GM23338 (cell line): ENCODE data around the gene BABAM1. TPM values are rescaled to one million over a fixed set of nuclear protein-coding genes. Genes with fewer than 3 reads are reported as not detected.

Experiments
- ATAC-seq: fragments of 200-7000 bp; cut with Tn5 transposase; 3 replicates; pipeline ENCODE4 v1.9.1; 2020
- DNase-seq: peaks from one replicate; pipeline ENCODE4 v3.0.0-alpha.2; 2015; ENCODE audit warnings: low spot score
- H2AFZ ChIP-seq: fragments of 200-600 bp; sonication (generic); 2 replicates; pipeline ENCODE4 v1.8.0; 2016; ENCODE audit warnings: antibody characterized with exemption, mild to moderate bottlenecking, moderate library complexity
- H3F3A ChIP-seq: fragments of 200-600 bp; sonication (generic); replicated peaks from 2 replicates; pipeline ENCODE4 v1.8.0; 2017; ENCODE audit warnings: antibody characterized with exemption, mixed run types, low read depth
- H3K27ac ChIP-seq: fragments of 200-600 bp; sonication (generic); 2 replicates; pipeline ENCODE4 v1.6.1; 2016; ENCODE audit warnings: low read depth
- H3K27me3 ChIP-seq: fragments of 200-600 bp; sonication (generic); 2 replicates; pipeline ENCODE4 v1.8.0; 2016; ENCODE audit warnings: mild to moderate bottlenecking, mixed run types, moderate library complexity; ENCODE audit not compliant: insufficient read depth
- H3K36me3 ChIP-seq: fragments of 200-600 bp; sonication (generic); 2 replicates; pipeline ENCODE4 v1.8.0; 2016; ENCODE audit warnings: mild to moderate bottlenecking; ENCODE audit not compliant: insufficient read depth
- H3K4me1 ChIP-seq: fragments of 200-600 bp; sonication (generic); 2 replicates; pipeline ENCODE4 v1.8.0; 2016; ENCODE audit warnings: mild to moderate bottlenecking, moderate library complexity; ENCODE audit not compliant: insufficient read depth
- H3K4me2 ChIP-seq: fragments of 200-600 bp; sonication (generic); 2 replicates; pipeline ENCODE4 v1.7.1; 2017; ENCODE audit warnings: mixed run types
- H3K4me3 ChIP-seq: fragments of 200-600 bp; sonication (generic); 2 replicates; pipeline ENCODE4 v1.6.1; 2016; ENCODE audit warnings: mixed run types
- H3K79me2 ChIP-seq: fragments of 200-600 bp; sonication (generic); replicated peaks from 2 replicates; pipeline ENCODE4 v1.8.0; 2017; ENCODE audit warnings: mild to moderate bottlenecking; ENCODE audit not compliant: insufficient read depth
- H3K9me2 ChIP-seq: fragments of 200-600 bp; sonication (generic); 2 replicates; pipeline ENCODE4 v1.8.0; 2017; ENCODE audit not compliant: insufficient read depth
- H4K20me1 ChIP-seq: fragments of 200-600 bp; sonication (generic); replicated peaks from 2 replicates; pipeline ENCODE4 v1.8.0; 2017; ENCODE audit warnings: mild to moderate bottlenecking; ENCODE audit not compliant: insufficient read depth
- H3K27ac Mint-ChIP-seq: 2 replicates; pipeline ENCODE4 v1.8.0; 2020; ENCODE audit warnings: inconsistent platforms, mild to moderate bottlenecking, moderate library complexity, mixed read lengths
- H3K27me3 Mint-ChIP-seq: 3 replicates; pipeline ENCODE4 v1.8.0; 2022; ENCODE audit warnings: low read depth, mild to moderate bottlenecking, moderate library complexity, mixed read lengths, inconsistent platforms; ENCODE audit not compliant: insufficient read depth, poor library complexity
- H3K36me3 Mint-ChIP-seq: 3 replicates; pipeline ENCODE4 v1.8.0; 2021; ENCODE audit warnings: low read depth, mild to moderate bottlenecking, inconsistent platforms, moderate library complexity, mixed read lengths
- H3K4me1 Mint-ChIP-seq: 3 replicates; pipeline ENCODE4 v1.8.0; 2020; ENCODE audit warnings: mild to moderate bottlenecking, inconsistent platforms, mixed read lengths
- H3K4me3 Mint-ChIP-seq: 3 replicates; pipeline ENCODE4 v1.8.0; 2021; ENCODE audit warnings: moderate library complexity, mild to moderate bottlenecking, inconsistent platforms, mixed read lengths
- H3K9me3 Mint-ChIP-seq: 3 replicates; pipeline ENCODE4 v1.8.0; 2020; ENCODE audit warnings: moderate library complexity, mild to moderate bottlenecking, inconsistent platforms, mixed read lengths
- CREB1 ChIP-seq: fragments of 250-450 bp; sonication (Bioruptor Pico); IDR thresholded peaks from 2 replicates; pipeline ENCODE4 v1.5.0; 2020; ENCODE audit warnings: low read depth, mild to moderate bottlenecking, moderate library complexity
- CTCF ChIP-seq, 2 experiments: fragments of 200-600 bp in 1 of 2; sonication (generic) in 1 of 2; conservative IDR thresholded peaks; 2 replicates each; pipeline versions ENCODE4 v1.5.1 to v1.6.1; 2016 to 2017; ENCODE audit warnings: antibody characterized with exemption in 2 of 2, low read depth in 2 of 2, mild to moderate bottlenecking in 2 of 2, moderate library complexity in 1 of 2
- ETS1 ChIP-seq: IDR thresholded peaks from 2 replicates; pipeline ENCODE4 v1.6.1; 2016; ENCODE audit warnings: antibody characterized with exemption
- EZH2 ChIP-seq: fragments of 200-600 bp; sonication (generic); IDR thresholded peaks from one replicate; pipeline ENCODE4 v1.8.0; 2017; ENCODE audit warnings: antibody characterized with exemption, mild to moderate bottlenecking, low read depth; ENCODE audit not compliant: unreplicated experiment
- EZH2phosphoT487 ChIP-seq: fragments of 200-600 bp; sonication (generic); IDR thresholded peaks from one replicate; pipeline ENCODE4 v1.8.1; 2018; ENCODE audit warnings: antibody characterized with exemption; ENCODE audit not compliant: unreplicated experiment
- JUNB ChIP-seq: IDR thresholded peaks from one replicate; pipeline ENCODE4 v1.6.1; 2016; ENCODE audit warnings: antibody characterized with exemption; ENCODE audit not compliant: unreplicated experiment
- NANOG ChIP-seq: IDR thresholded peaks from 2 replicates; pipeline ENCODE4 v1.6.1; 2016; ENCODE audit warnings: antibody characterized with exemption, borderline replicate concordance
- POLR2AphosphoS5 ChIP-seq: IDR thresholded peaks from 2 replicates; pipeline ENCODE4 v1.6.1; 2016; ENCODE audit warnings: antibody characterized with exemption, low read depth
- REST ChIP-seq: IDR thresholded peaks from one replicate; pipeline ENCODE4 v1.6.1; 2018; ENCODE audit warnings: antibody characterized with exemption; ENCODE audit not compliant: unreplicated experiment
- STAT1 ChIP-seq: IDR thresholded peaks from one replicate; pipeline ENCODE4 v1.6.1; 2016; ENCODE audit warnings: antibody characterized with exemption; ENCODE audit not compliant: unreplicated experiment
- ZNF114 ChIP-seq: fragments of 250-450 bp; sonication (Bioruptor Pico); IDR thresholded peaks from 2 replicates; pipeline ENCODE4 v1.5.0; 2020; ENCODE audit warnings: mild to moderate bottlenecking, moderate library complexity
- ZNF331 ChIP-seq: fragments of 250-450 bp; sonication (Bioruptor Pico); IDR thresholded peaks from 2 replicates; pipeline ENCODE4 v1.5.0; 2020; ENCODE audit warnings: low read depth, mild to moderate bottlenecking, moderate library complexity
- long read RNA-seq: library from polyadenylated mRNA; unstranded; transcript quantifications from one replicate; pipeline ENCODE4 v2.0.0, GENCODE V29; 2020; ENCODE audit not compliant: unreplicated experiment
- polyA plus RNA-seq: library from polyadenylated mRNA; unstranded; fragments of >200 nt; fragmentation: Nextera tagmentation; extraction: Ambion mirVana; gene quantifications from 2 replicates; pipeline ENCODE4 v1.2.1, GENCODE V29; 2016
- total RNA-seq: library from RNA; depleted of rRNA; stranded (reverse); fragments of >200 nt; shearing (Covaris generic); gene quantifications from 2 replicates; pipeline ENCODE4 v1.2.3, GENCODE V29; 2014; rRNA removed

The BABAM1 gene
- total RNA-seq (78.1 and 87.8 TPM in 2 replicates), polyA plus RNA-seq (88.7 and 95.0 TPM in 2 replicates)
- long read RNA-seq, transcript BABAM1-213 (9 exons, 1,366 nt): minor isoform, 6 of 114 reads
- long read RNA-seq, transcript BABAM1-208 (9 exons, 1,470 nt): major isoform, 43 of 114 reads
- long read RNA-seq, transcript BABAM1-201 (9 exons, 1,472 nt): minor isoform, 34 of 114 reads
- long read RNA-seq, partial matches to known transcripts: 9 of 114 reads
- long read RNA-seq, other reads (novel, unspliced or antisense): 21 of 114 reads

GRCh38 chr19:17266975-17267788, at the start of gene BABAM1:
Gene BABAM1 (plus strand): TSS chr19:17267443. CDS start chr19:17268807, 1,364 bp downstream.
- no peaks in the 10 kb centered on the region for H3K27me3 ChIP-seq
- H3K79me2 ChIP-seq: peaks cover 12% of the 10 kb centered on the region; the same call in 1 of the 2 replicates
- peak within 1 kb of the TSS; percentile 90 for H3K27ac ChIP-seq
- H3K4me2 ChIP-seq: peak within 1 kb of the TSS; percentile 88
- Mint-ChIP-seq H3K27ac (peak within 1 kb of the TSS; percentile 97), H3K36me3 (peaks cover 32% of the 10 kb centered on the region), H3K4me3 (peak within 1 kb of the TSS; percentile 96), H3K4me1 (peaks cover 20% of the 10 kb centered on the region), H3K9me3 (peaks cover 6% of the 10 kb centered on the region; the same call in 2 of the 3 replicates), H3K27me3 (peaks cover 22% of the 10 kb centered on the region)
- H2AFZ ChIP-seq: no peak within 1 kb of the TSS; the same call in 1 of the 2 replicates
- no peaks in the 10 kb centered on the region for H4K20me1 ChIP-seq
- peaks cover 4% of the 10 kb centered on the region for H3K36me3 ChIP-seq
- H3K4me3 ChIP-seq: peak within 1 kb of the TSS; percentile 79
- H3F3A ChIP-seq: peaks cover 4% of the 10 kb centered on the region; the same call in 1 of the 2 replicates
- peak; percentile 94 for ATAC-seq
- 0 out of 2 replicates have a peak, but pooled peaks cover 5% of the 10 kb centered on the region for H3K4me1 ChIP-seq
- peak; percentile 99 for DNase-seq
- no peaks in the 10 kb centered on the region for H3K9me2 ChIP-seq
- TF ChIP-seq EZH2phosphoT487 (no peak), NANOG (no peak), REST (no peak), CTCF (conservative IDR thresholded peaks at IDR 0.05; ENCODE audit: low read depth in 2 of 2) (no peak), ZNF331 (CRISPR knock-in tag) (no peak), EZH2 (no peak), ZNF114 (CRISPR knock-in tag) (0 out of 2 replicates have a peak, but pooled peaks have one; percentile 73), STAT1 (no peak), ETS1 (peak; percentile 93), CREB1 (CRISPR knock-in tag) (peak; percentile 69), POLR2AphosphoS5 (peak; percentile 78), JUNB (no peak)
